Effector memory CD4-positive, alpha-beta T cell (primary cell): Measurements from ENCODE around the gene TTC23L.

Source experiments
- DNase-seq, 3 donors: peaks; one replicate each; pipeline ENCODE4 v3.0.0-alpha.2; 2020
- H3K27ac ChIP-seq: 2 replicates; pipeline ENCODE4 v1.7.0; 2013; ENCODE audit warnings: mild to moderate bottlenecking, low read length, moderate library complexity; ENCODE audit not compliant: insufficient read depth, poor library complexity, severe bottlenecking
- H3K27me3 ChIP-seq: replicated peaks from 2 replicates; pipeline ENCODE4 v1.7.0; 2013; ENCODE audit warnings: mild to moderate bottlenecking, low read length; ENCODE audit not compliant: insufficient read depth, control insufficient read depth, poor library complexity, severe bottlenecking
- H3K36me3 ChIP-seq: 2 replicates; pipeline ENCODE4 v1.7.0; 2013; ENCODE audit warnings: mild to moderate bottlenecking, low read length, moderate library complexity; ENCODE audit not compliant: control insufficient read depth, insufficient read depth
- H3K4me1 ChIP-seq: 2 replicates; pipeline ENCODE4 v1.7.0; 2013; ENCODE audit warnings: low read length, mild to moderate bottlenecking; ENCODE audit not compliant: control insufficient read depth, insufficient read depth, poor library complexity, severe bottlenecking
- H3K4me3 ChIP-seq: 2 replicates; pipeline ENCODE4 v1.7.0; 2013; ENCODE audit warnings: low read length, low read depth, mild to moderate bottlenecking; ENCODE audit not compliant: insufficient read depth, poor library complexity, severe bottlenecking
- H3K9me3 ChIP-seq: 2 replicates; pipeline ENCODE4 v1.7.0; 2013; ENCODE audit warnings: mild to moderate bottlenecking, low read length, moderate library complexity; ENCODE audit not compliant: control insufficient read depth

Gene TTC23L

GRCh38 chr5:34891981-34892380 lies 53.0 kb downstream of the TTC23L start:
- H3K9me3 ChIP-seq, result no peaks in the 10 kb centered on the region
- H3K4me1 ChIP-seq, result no peaks in the 10 kb centered on the region
- no peak for DNase-seq
- no peaks in the 10 kb centered on the region for H3K27me3 ChIP-seq
- H3K36me3 ChIP-seq, result no peaks in the 10 kb centered on the region
- H3K4me3 ChIP-seq, result no peak overlapping the region
- no peak overlapping the region for H3K27ac ChIP-seq

GRCh38 chr5:34892414-34892813 lies 53.5 kb downstream of the TTC23L start:
- Histone ChIP-seq H3K27me3 (no peaks in the 10 kb centered on the region), H3K9me3 (no peaks in the 10 kb centered on the region), H3K4me3 (no peak overlapping the region), H3K36me3 (no peaks in the 10 kb centered on the region), H3K4me1 (no peaks in the 10 kb centered on the region), H3K27ac (no peak overlapping the region)
- DNase-seq, result no peak

GRCh38 chr5:34894716-34895115 lies 55.8 kb downstream of the TTC23L start:
- H3K4me3 ChIP-seq, result no peak overlapping the region
- DNase-seq, result no peak
- no peaks in the 10 kb centered on the region for H3K27me3 ChIP-seq
- no peaks in the 10 kb centered on the region for H3K4me1 ChIP-seq
- no peak overlapping the region for H3K27ac ChIP-seq
- no peaks in the 10 kb centered on the region for H3K9me3 ChIP-seq
- no peaks in the 10 kb centered on the region for H3K36me3 ChIP-seq

GRCh38 chr5:34895641-34896419 lies 56.9 kb downstream of the TTC23L start:
- no peaks in the 10 kb centered on the region for H3K4me1 ChIP-seq
- no peaks in the 10 kb centered on the region for H3K27me3 ChIP-seq
- H3K27ac ChIP-seq, result no peak overlapping the region
- no peaks in the 10 kb centered on the region for H3K36me3 ChIP-seq
- no peak for DNase-seq
- no peaks in the 10 kb centered on the region for H3K9me3 ChIP-seq
- H3K4me3 ChIP-seq, result no peak overlapping the region

GRCh38 chr5:34897646-34898045 lies 58.7 kb downstream of the TTC23L start:
- Histone ChIP-seq H3K4me1 (no peaks in the 10 kb centered on the region), H3K4me3 (no peak overlapping the region), H3K27ac (no peak overlapping the region), H3K9me3 (no peaks in the 10 kb centered on the region), H3K36me3 (peaks cover 3% of the 10 kb centered on the region), H3K27me3 (no peaks in the 10 kb centered on the region)
- no peak for DNase-seq

- Histone ChIP-seq H3K36me3 (peaks cover 4% of the 10 kb centered on the region), H3K4me1 (no peaks in the 10 kb centered on the region), H3K9me3 (no peaks in the 10 kb centered on the region), H3K27ac (no peak overlapping the region), H3K4me3 (no peak overlapping the region), H3K27me3 (no peaks in the 10 kb centered on the region)
- DNase-seq, result peak in 2 of 3 donors; percentile 16 to 44
Observed at GRCh38 chr5:34898258-34898895, 59.4 kb downstream of the TTC23L start.

- H3K36me3 ChIP-seq, result peaks cover 4% of the 10 kb centered on the region
- H3K27me3 ChIP-seq, result no peaks in the 10 kb centered on the region
- H3K4me3 ChIP-seq, result no peak overlapping the region
- DNase-seq, result no peak
- no peaks in the 10 kb centered on the region for H3K9me3 ChIP-seq
- no peak overlapping the region for H3K27ac ChIP-seq
- H3K4me1 ChIP-seq, result no peaks in the 10 kb centered on the region
Observed at GRCh38 chr5:34899066-34899465, 60.1 kb downstream of the TTC23L start.

GRCh38 chr5:34900652-34901051 lies 61.7 kb downstream of the TTC23L start:
- Histone ChIP-seq H3K27me3 (no peaks in the 10 kb centered on the region), H3K4me1 (no peaks in the 10 kb centered on the region), H3K27ac (no peak overlapping the region), H3K9me3 (no peaks in the 10 kb centered on the region), H3K4me3 (no peak overlapping the region), H3K36me3 (peaks cover 4% of the 10 kb centered on the region)
- DNase-seq, result no peak

GRCh38 chr5:34903260-34903659 lies 64.3 kb downstream of the TTC23L start:
- no peaks in the 10 kb centered on the region for H3K4me1 ChIP-seq
- H3K27ac ChIP-seq, result no peak overlapping the region
- H3K27me3 ChIP-seq, result no peaks in the 10 kb centered on the region
- no peaks in the 10 kb centered on the region for H3K9me3 ChIP-seq
- H3K36me3 ChIP-seq, result peaks cover 9% of the 10 kb centered on the region
- H3K4me3 ChIP-seq, result no peak overlapping the region
- no peak for DNase-seq

- H3K27me3 ChIP-seq, result no peaks in the 10 kb centered on the region
- DNase-seq, result no peak
- H3K4me1 ChIP-seq, result no peaks in the 10 kb centered on the region
- no peak overlapping the region for H3K4me3 ChIP-seq
- no peaks in the 10 kb centered on the region for H3K9me3 ChIP-seq
- peaks cover 19% of the 10 kb centered on the region for H3K36me3 ChIP-seq
- H3K27ac ChIP-seq, result no peak overlapping the region
Observed at GRCh38 chr5:34905564-34905963, 66.6 kb downstream of the TTC23L start.
